ENCODE results near the gene SLC34A1. TPM values are rescaled to one million over a fixed set of nuclear protein-coding genes. Genes with fewer than 3 reads are reported as not detected.

SLC34A1 gene
- total RNA-seq: not detected in 2 replicates
- not detected for total RNA-seq (2013)
- 0.06 TPM in 1 of 2 replicates, not detected in the other for polyA plus RNA-seq
- not detected in 2 replicates for polyA minus RNA-seq

GRCh38 chr5:177384134-177384533 is at the start of gene SLC34A1:
SLC34A1 (plus strand) TSS chr5:177384434; CDS start chr5:177385742, 1,308 bp downstream.
- no peak within 1 kb of the TSS for H3K4me3 ChIP-seq (ENCODE audit: control extremely low read depth in 1 of 5, extremely low read depth in 1 of 5, insufficient read depth in 1 of 5, low read depth in 2 of 5, low read length in 4 of 5)
- no peaks in the 10 kb centered on the region for H3K79me2 ChIP-seq (ENCODE audit: control insufficient read depth, insufficient read depth, low read length)
- H3K27me3 Mint-ChIP-seq: peaks cover 21% of the 10 kb centered on the region
- peaks cover 0 to 16% (median 0%) of the 10 kb centered on the region in 4 experiments for H3K27me3 ChIP-seq (replicated peaks in 1 of 4; ENCODE audit: control extremely low read depth in 1 of 4, control insufficient read depth in 3 of 4, insufficient read depth in 4 of 4, low read length in 3 of 4)
- H3K9ac ChIP-seq (ENCODE audit: low read length): no peak within 1 kb of the TSS
- peaks cover 12% of the 10 kb centered on the region for H3K4me1 Mint-ChIP-seq
- no peaks in the 10 kb centered on the region for H3K9me3 Mint-ChIP-seq (ENCODE audit: insufficient read depth)
- POLR2A ChIA-PET: interaction anchor here (0.7 kb wide), 1 partner anchor 11 kb away, joined by 8 read pairs; no protein-coding TSS in a partner anchor
- H4K20me1 ChIP-seq (ENCODE audit: control insufficient read depth, insufficient read depth, low read length, poor library complexity, severe bottlenecking): no peaks in the 10 kb centered on the region
- H3K4me2 ChIP-seq (replicated peaks; ENCODE audit: low read depth, low read length, poor library complexity, severe bottlenecking): no peak within 1 kb of the TSS
- no peak within 1 kb of the TSS for H2AFZ ChIP-seq (ENCODE audit: insufficient read depth, low read depth, low read length, poor library complexity, severe bottlenecking)
- no peak within 1 kb of the TSS for H3K4me3 Mint-ChIP-seq
- TF ChIP-seq EZH2 (IDR thresholded peaks at IDR 0.05; ENCODE audit: borderline replicate concordance, insufficient read depth, low read depth, low read length, poor library complexity, severe bottlenecking): no peak
- TF ChIP-seq CTCF (IDR thresholded peaks at IDR 0.05): no peak
- H3K4me1 ChIP-seq (ENCODE audit: control insufficient read depth in 2 of 2, insufficient read depth in 2 of 2, low read length in 2 of 2): peaks cover 0 to 6% of the 10 kb centered on the region in 2 donors
- no peaks in the 10 kb centered on the region for H3K36me3 ChIP-seq (replicated peaks in 1 of 2; ENCODE audit: control extremely low read depth in 1 of 2, control insufficient read depth in 1 of 2, extremely low read depth in 1 of 2, insufficient read depth in 2 of 2, low read length in 1 of 2)
- intact Hi-C loops (cut with micrococcal nuclease): no loop called here
- CTCF ChIA-PET: interaction anchor here (1.2 kb wide), 1 partner anchor 71 kb away, joined by 3 read pairs; no protein-coding TSS in a partner anchor
- no peaks in the 10 kb centered on the region for H3K9me3 ChIP-seq (ENCODE audit: control extremely low read depth in 1 of 3, control insufficient read depth in 2 of 3, insufficient read depth in 1 of 3, low read length in 2 of 3)
- H3K27ac Mint-ChIP-seq: no peak within 1 kb of the TSS
- H3K27ac ChIP-seq (ENCODE audit: low read length in 2 of 2): no peak within 1 kb of the TSS
- DNase-seq (no peak), ATAC-seq (ENCODE audit: low read depth) (no peak)
- WGBS (ENCODE audit: insufficient coverage): 81% methylated on average over 4 of the region's 4 CpGs
